ENCODE results near the gene PRR22. TPM values are rescaled to one million over a fixed set of nuclear protein-coding genes. Genes with fewer than 3 reads are reported as not detected.

The PRR22 gene
- total RNA-seq, 4 donors from 2014 or later, result 0.25 to 1.2 (median 0.62) TPM

- WGBS, 2 donors, result 76 to 80% methylated on average over 10 of the region's 10 CpGs
- intact Hi-C loops (cut with DNase I; ENCODE audit: low total_unique reads), result no loop called here
- H3K4me3 ChIP-seq (ENCODE audit: low read depth, poor library complexity, severe bottlenecking), result no peak overlapping the region
- no peak for DNase-seq (ENCODE audit: low spot score in 2 of 2)
- TF ChIP-seq, protein P1, sequence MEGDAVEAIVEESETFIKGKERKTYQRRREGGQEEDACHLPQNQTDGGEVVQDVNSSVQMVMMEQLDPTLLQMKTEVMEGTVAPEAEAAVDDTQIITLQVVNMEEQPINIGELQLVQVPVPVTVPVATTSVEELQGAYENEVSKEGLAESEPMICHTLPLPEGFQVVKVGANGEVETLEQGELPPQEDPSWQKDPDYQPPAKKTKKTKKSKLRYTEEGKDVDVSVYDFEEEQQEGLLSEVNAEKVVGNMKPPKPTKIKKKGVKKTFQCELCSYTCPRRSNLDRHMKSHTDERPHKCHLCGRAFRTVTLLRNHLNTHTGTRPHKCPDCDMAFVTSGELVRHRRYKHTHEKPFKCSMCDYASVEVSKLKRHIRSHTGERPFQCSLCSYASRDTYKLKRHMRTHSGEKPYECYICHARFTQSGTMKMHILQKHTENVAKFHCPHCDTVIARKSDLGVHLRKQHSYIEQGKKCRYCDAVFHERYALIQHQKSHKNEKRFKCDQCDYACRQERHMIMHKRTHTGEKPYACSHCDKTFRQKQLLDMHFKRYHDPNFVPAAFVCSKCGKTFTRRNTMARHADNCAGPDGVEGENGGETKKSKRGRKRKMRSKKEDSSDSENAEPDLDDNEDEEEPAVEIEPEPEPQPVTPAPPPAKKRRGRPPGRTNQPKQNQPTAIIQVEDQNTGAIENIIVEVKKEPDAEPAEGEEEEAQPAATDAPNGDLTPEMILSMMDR (IDR thresholded peaks at IDR 0.05), result no peak
- TF ChIP-seq POLR2A (IDR thresholded peaks at IDR 0.05), result no peak
These were observed 40.2 kb upstream of the PRR22 start for GRCh38 chr19:5824751-5825150.

DNA sequence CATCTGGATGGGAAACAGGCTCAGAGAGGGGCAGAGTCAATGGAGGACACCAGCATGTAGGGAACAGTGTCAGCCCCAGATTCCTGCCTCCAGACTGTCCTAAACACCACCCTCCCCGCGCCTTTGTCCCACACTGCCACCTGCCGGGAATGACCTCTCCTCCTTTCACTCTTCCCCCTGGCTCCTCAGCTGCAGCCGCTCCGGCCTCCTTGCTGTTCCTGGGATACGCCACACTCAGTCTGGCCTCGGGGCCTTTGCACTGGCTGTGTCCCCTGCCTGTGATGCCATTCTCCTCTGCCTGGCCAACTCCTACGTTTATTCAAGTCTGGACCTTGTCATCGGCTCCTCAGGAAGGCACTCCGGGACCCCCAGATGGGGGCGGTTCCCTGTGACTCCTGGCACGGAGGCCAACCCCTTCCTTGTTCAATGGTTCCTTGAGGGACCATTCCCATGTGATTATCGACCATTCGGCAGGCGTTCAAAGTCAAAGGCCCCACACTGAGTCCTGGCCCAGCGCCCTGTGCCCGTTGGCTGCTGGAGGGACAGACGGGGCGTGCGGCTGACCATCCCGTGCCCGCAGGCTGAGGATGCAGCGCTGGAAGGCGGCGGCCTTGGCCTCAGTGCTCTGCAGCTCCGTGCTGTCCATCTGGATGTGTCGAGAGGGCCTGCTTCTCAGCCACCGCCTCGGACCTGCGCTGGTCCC is 39.2 kb upstream of the PRR22 start:
- H3K4me3 ChIP-seq (ENCODE audit: low read depth, poor library complexity, severe bottlenecking), result no peak overlapping the region
- 77 to 78% methylated on average over 25 to 30 of the region's 30 CpGs for WGBS, 2 donors
- DNase-seq (ENCODE audit: low spot score in 2 of 2), result no peak
- TF ChIP-seq POLR2A (IDR thresholded peaks at IDR 0.05), result no peak
- TF ChIP-seq, protein P1 (IDR thresholded peaks at IDR 0.05), result no peak
- intact Hi-C loops (cut with DNase I; ENCODE audit: low total_unique reads), result no loop called here

DNA sequence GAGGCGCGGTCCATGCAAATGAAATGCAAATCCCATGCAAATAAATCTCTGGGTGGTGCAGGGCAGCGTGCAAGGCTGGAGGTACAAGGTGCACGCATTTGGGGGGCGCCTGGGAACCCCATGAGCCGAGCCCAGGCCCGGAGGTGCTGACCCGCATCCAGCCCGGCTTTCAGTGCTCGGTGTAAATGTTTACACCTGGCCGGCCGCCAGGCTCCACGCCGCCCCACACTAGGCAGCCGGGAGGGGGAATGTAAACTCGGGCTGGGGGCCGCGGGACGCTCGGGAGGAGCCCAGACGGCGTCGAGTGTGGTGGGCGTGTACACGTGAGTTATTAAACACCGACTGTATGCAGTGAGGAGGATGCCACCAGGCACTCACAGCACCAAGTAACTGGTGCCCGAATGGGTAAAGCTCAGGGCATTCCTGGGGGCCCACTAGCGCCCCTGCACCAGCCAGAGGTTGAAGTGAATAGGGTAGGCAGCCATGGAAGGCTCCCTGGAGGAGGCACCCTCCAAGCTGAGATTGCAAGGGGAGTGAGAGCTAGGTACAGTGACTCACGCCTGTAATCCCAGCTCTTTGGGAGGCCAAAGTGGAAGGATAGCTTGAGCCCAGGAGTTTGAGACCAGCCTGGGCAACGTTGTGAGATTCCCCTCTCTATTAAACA is 37.8 kb upstream of the PRR22 start:
- no peak overlapping the region for H3K4me3 ChIP-seq (ENCODE audit: low read depth, poor library complexity, severe bottlenecking)
- DNase-seq (ENCODE audit: low spot score in 2 of 2), result no peak
- WGBS, 2 donors, result 49 to 58% methylated on average over 29 to 30 of the region's 30 CpGs
- TF ChIP-seq, protein P1 (IDR thresholded peaks at IDR 0.05), result no peak
- no peak for TF ChIP-seq POLR2A (IDR thresholded peaks at IDR 0.05)
- intact Hi-C loops (cut with DNase I; ENCODE audit: low total_unique reads), result no loop called here

DNA sequence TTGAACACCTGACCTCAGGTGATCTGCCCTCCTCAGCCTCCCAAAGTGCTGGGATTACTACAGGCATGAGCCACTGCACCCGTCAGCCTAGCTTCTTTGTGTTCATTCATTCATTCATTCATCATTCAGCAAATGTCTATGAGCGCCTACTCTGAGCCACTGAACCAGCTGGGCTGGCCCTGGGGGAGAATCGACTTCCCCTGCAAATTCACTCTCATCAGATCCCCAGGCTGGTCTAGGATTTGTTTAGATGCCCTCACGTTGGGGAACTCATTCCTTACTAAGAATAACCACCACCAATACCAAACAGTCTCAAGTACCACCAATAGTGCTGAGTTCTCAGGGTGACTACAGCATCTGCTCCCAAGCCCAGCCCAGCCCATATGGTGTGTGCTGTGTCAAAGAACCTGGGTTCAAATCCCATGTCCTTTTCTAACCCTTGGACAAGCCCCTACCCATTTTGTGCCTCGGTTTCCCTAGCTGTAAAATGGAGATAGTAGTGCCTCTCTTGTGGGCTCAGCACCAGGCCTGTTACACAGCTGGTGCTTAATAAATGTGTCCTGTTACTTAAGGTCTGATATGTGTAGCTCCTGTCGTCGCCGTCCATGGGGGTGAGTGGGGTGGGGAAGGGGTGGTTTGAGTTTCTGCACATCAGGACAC is 37.1 kb upstream of the PRR22 start:
- TF ChIP-seq, protein P1 (IDR thresholded peaks at IDR 0.05), result no peak
- TF ChIP-seq POLR2A (IDR thresholded peaks at IDR 0.05), result no peak
- DNase-seq (ENCODE audit: low spot score in 2 of 2), result no peak
- WGBS, 2 donors, result 64 to 67% methylated on average over 8 of the region's 8 CpGs
- no peak overlapping the region for H3K4me3 ChIP-seq (ENCODE audit: low read depth, poor library complexity, severe bottlenecking)
- intact Hi-C loops (cut with DNase I; ENCODE audit: low total_unique reads), result no loop called here

DNA sequence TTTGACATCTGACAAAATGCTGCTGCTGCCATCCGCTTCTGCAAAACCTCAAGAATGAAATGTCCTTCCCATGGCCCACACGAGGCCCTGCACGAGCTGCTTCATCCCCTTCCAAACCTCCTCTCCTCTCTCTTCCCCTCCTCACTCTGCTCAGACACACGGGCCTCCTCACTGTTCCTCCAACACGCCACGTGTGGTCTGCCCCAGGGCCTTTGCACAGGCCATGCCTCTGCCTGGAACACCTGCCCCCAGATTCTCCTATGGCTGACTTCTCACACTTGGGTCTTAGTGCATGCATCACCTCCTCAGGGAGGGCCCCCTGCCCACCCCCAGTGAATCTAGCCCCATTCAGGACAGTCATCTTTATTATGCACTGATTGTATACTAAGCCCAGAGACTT is 36.2 kb upstream of the PRR22 start:
- no peak overlapping the region for H3K4me3 ChIP-seq (ENCODE audit: low read depth, poor library complexity, severe bottlenecking)
- WGBS, 2 donors, result 60 to 61% methylated on average over 6 of the region's 6 CpGs
- intact Hi-C loops (cut with DNase I; ENCODE audit: low total_unique reads), result no loop called here
- no peak for TF ChIP-seq POLR2A (IDR thresholded peaks at IDR 0.05)
- TF ChIP-seq, protein P1 (IDR thresholded peaks at IDR 0.05), result no peak
- no peak for DNase-seq (ENCODE audit: low spot score in 2 of 2)

All from lower leg skin (tissue), 4 donors.